ENCODE data around the gene C3orf18. TPM values are rescaled to one million over a fixed set of nuclear protein-coding genes. Genes with fewer than 3 reads are reported as not detected.

The C3orf18 gene
- total and polyA plus RNA-seq, 12 donors = 6.6 to 44.3 (median 14.7) TPM

DNA sequence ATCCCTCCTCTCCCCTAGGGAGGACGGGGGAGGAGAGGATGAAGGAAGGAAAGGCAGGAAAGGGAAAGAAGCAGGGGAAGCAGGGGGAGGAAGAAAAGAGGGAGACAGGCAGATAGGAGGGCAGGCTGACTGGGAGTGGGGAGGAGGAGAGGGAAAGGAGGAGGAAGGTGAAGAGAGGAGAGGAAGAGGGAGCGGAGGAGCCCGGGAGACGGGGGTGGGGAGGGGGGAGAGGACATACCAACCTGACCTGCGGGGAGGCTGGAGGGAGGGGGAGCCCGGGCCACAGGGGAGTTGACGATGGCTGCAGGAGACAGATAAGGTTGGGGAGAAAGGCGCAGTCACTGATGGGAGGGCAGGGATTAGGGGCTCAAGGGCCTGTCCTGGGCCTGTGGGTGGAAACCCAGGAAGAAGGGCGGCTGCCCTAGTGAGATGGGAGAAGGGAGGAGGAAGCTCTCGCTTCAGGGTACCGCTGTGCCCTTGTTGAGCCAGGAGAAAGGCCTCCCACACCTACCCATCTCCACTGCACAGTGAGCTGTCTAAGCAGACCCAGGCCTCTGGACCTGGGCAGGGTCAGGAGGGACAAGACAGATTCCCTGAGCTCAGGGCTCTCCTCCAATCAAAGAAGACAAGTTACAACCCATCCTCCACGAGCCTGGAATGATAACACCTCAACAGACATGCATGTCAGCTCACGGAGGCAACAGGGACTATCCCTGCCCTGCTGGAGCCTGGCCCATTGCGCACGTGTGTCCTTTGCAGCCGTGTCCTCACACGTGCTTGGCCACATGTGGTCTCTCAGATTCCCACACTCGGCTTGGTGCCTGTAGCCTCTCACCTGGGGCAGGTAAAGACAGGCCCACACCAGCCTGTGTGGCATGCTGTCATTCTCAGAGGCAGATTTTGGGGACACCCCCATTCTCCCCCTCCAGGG lies 27.9 kb downstream of the C3orf18 start:
- no peak for DNase-seq
- intact Hi-C loops (cut with DNase I) = loop anchor here (2.0 to 5.0 kb wide), 3 partner anchors 102 to 193 kb away; partner anchors contain the start of gene ZMYND10 (in 1 of the 2)
- Histone ChIP-seq H3K4me1 (replicated peaks in 1 of 2) (no peaks in the 10 kb centered on the region), H3K4me3 (no peak overlapping the region), H3K9me3 (replicated peaks in 1 of 3) (no peaks in the 10 kb centered on the region), H3K27ac (no peak overlapping the region), H3K27me3 (no peaks in the 10 kb centered on the region), H3K36me3 (replicated peaks in 1 of 2) (no peaks in the 10 kb centered on the region)
- WGBS, 4 donors = 68 to 75% (median 69%) methylated on average over 13 to 18 of the region's 18 CpGs
- no peak for TF ChIP-seq POLR2A (IDR thresholded peaks at IDR 0.05)
- TF ChIP-seq CTCF (IDR thresholded peaks at IDR 0.05) = no peak

GRCh38 chr3:50537421-50538129 lies 30.0 kb downstream of the C3orf18 start:
- intact Hi-C loops (cut with DNase I) = loop anchor here in 1 of 2 donors (2.0 kb wide), 1 partner anchor 191 kb away; no protein-coding TSS in a partner anchor
- Histone ChIP-seq H3K36me3 (replicated peaks in 1 of 2) (no peaks in the 10 kb centered on the region), H3K27ac (no peak overlapping the region), H3K27me3 (no peaks in the 10 kb centered on the region), H3K9me3 (replicated peaks in 1 of 3) (no peaks in the 10 kb centered on the region), H3K4me3 (no peak overlapping the region), H3K4me1 (replicated peaks in 1 of 2) (no peaks in the 10 kb centered on the region)
- DNase-seq = no peak
- 64 to 72% (median 69%) methylated on average over 4 of the region's 4 CpGs for WGBS, 4 donors
- TF ChIP-seq POLR2A (IDR thresholded peaks at IDR 0.05) = no peak
- no peak for TF ChIP-seq CTCF (IDR thresholded peaks at IDR 0.05)

DNA sequence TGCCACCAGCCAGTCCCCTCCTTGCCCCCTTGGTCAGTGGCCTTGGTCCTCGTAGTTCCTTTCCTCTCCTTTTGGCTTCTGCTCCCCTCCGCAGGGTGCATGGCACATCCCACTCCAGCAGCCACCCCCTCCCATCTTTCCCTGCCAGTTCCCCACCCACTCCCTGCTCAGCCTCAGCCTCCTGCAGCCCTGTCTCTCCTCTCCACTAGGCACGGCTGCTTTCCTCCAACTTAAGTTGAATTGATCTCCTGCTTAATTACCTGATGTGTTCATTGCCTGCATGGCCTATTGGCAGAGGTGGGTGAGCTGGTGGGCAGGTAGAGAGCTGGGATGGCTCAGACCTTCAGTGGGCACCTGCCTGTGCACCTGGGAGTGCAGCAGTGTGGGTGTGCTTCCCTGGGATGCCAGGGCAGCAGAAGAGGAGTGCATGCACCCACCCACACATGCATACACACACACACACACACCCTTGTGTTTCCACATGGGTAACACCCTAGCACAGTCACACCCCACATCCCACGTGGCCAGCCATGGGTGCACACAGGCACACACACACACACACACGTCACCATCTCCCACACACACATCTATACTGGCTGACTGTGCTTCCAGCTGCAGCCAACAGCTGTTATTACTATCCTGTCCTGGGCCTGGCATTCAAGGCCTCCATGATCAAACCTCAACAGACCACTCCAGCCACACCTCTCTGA lies 30.9 kb downstream of the C3orf18 start:
- no peaks in the 10 kb centered on the region for H3K9me3 ChIP-seq (replicated peaks in 1 of 3)
- H3K4me3 ChIP-seq = no peak overlapping the region
- TF ChIP-seq CTCF (IDR thresholded peaks at IDR 0.05) = no peak
- TF ChIP-seq POLR2A (IDR thresholded peaks at IDR 0.05) = no peak
- no peak overlapping the region for H3K27ac ChIP-seq
- no peak for DNase-seq
- no peaks in the 10 kb centered on the region for H3K27me3 ChIP-seq
- H3K36me3 ChIP-seq (replicated peaks in 1 of 2) = no peaks in the 10 kb centered on the region
- H3K4me1 ChIP-seq (replicated peaks in 1 of 2) = no peaks in the 10 kb centered on the region
- 63 to 78% (median 70%) methylated on average over 5 of the region's 5 CpGs for WGBS, 4 donors
- intact Hi-C loops (cut with DNase I) = no loop called here

Data from adrenal gland (tissue), 12 donors.